ENCODE measurements around the gene MRPS31.

DNA sequence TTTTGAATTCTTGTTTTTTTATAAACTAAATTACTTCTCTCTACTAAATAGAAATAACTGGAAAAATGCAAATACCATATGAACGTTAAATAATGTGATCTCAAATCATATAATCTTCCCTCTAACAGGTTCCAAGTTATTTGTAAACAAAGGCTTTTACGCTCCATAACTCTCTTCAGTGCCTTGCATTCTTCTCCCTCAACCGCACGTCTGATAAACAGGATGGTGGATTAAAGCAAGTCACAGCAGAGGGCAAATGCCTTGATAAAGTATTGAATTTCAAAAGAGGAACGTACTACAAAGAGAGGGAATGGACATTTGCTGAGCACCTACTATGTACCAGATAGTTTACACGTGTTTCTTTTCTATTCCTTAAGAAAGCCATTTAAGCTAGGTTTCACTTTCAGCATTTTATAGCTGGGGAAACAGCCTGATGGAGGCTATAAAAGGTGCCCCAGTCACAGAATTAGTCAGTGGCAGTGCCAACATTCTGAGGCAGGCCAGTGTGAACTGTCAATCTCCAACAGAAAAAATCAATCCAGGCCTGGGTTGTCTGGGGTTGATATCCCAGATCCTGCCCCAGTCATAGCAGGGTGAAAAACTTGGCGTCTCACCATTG, 15.8 kb downstream of the MRPS31 start:
- TF ChIP-seq, protein P1, sequence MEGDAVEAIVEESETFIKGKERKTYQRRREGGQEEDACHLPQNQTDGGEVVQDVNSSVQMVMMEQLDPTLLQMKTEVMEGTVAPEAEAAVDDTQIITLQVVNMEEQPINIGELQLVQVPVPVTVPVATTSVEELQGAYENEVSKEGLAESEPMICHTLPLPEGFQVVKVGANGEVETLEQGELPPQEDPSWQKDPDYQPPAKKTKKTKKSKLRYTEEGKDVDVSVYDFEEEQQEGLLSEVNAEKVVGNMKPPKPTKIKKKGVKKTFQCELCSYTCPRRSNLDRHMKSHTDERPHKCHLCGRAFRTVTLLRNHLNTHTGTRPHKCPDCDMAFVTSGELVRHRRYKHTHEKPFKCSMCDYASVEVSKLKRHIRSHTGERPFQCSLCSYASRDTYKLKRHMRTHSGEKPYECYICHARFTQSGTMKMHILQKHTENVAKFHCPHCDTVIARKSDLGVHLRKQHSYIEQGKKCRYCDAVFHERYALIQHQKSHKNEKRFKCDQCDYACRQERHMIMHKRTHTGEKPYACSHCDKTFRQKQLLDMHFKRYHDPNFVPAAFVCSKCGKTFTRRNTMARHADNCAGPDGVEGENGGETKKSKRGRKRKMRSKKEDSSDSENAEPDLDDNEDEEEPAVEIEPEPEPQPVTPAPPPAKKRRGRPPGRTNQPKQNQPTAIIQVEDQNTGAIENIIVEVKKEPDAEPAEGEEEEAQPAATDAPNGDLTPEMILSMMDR (IDR thresholded peaks at IDR 0.05; ENCODE audit: low read length): no peak
- no peak for TF ChIP-seq EZH2phosphoT487 (IDR thresholded peaks at IDR 0.05; ENCODE audit: low read length)
- TF ChIP-seq EZH2 (optimal IDR thresholded peaks at IDR 0.05; ENCODE audit: low read depth, low read length): no peak
